Activated naive CD8-positive, alpha-beta T cell treated with anti-CD3 and anti-CD28 coated beads, Interleukin-2, amount 10 ng/mL, durations not matched to agents 7 days and 5 days (primary cell): ENCODE data around the gene MIPEP. TPM values are rescaled to one million over a fixed set of nuclear protein-coding genes. Genes with fewer than 3 reads are reported as not detected.

ENCODE experiments used
- ATAC-seq: fragments of 150-1000 bp; cut with Tn5 transposase; one replicate; pipeline ENCODE4 v1.10.0; 2021; ENCODE audit warnings: low read depth, moderate library complexity
- POLR2A ChIA-PET: fragments of 350-600 bp; sonication (Branson Sonifier 250); formaldehyde crosslinking; loops from one replicate; lab custom pipeline; 2021; ENCODE audit warnings: antibody characterized with exemption; lab: Charles Lee
- DNase-seq: peaks from one replicate; pipeline ENCODE4 v3.0.0; 2021
- H3K27ac Mint-ChIP-seq: one replicate; pipeline ENCODE4 v1.8.0; 2022; ENCODE audit warnings: mild to moderate bottlenecking, mixed read lengths
- H3K27me3 Mint-ChIP-seq: one replicate; pipeline ENCODE4 v1.8.0; 2022; ENCODE audit warnings: mild to moderate bottlenecking, moderate library complexity, mixed read lengths
- H3K36me3 Mint-ChIP-seq: one replicate; pipeline ENCODE4 v1.8.0; 2021; ENCODE audit warnings: mild to moderate bottlenecking, mixed read lengths
- H3K4me1 Mint-ChIP-seq: one replicate; pipeline ENCODE4 v1.8.0; 2021; ENCODE audit warnings: mixed read lengths
- H3K4me3 Mint-ChIP-seq: one replicate; pipeline ENCODE4 v1.8.0; 2022; ENCODE audit warnings: mild to moderate bottlenecking, moderate library complexity, mixed read lengths
- H3K9me3 Mint-ChIP-seq: one replicate; pipeline ENCODE4 v1.8.0; 2021; ENCODE audit warnings: mixed read lengths
- total RNA-seq, 2 experiments: library from RNA; stranded (reverse); gene quantifications; one replicate each; pipeline ENCODE4 v1.2.3, GENCODE V29; 2021

The MIPEP gene
- total RNA-seq, 2 experiments from 2014 or later, result 7.1 to 9.4 TPM

GRCh38 chr13:23728807-23729206, 160.4 kb downstream of the MIPEP start:
- Mint-ChIP-seq H3K27me3 (no peaks in the 10 kb centered on the region), H3K9me3 (no peaks in the 10 kb centered on the region), H3K4me3 (no peak overlapping the region), H3K27ac (no peak overlapping the region), H3K36me3 (peaks cover 2% of the 10 kb centered on the region), H3K4me1 (no peaks in the 10 kb centered on the region)
- DNase-seq, result no peak
- no peak for ATAC-seq
- POLR2A ChIA-PET, result no interaction called here

- no peak for ATAC-seq
- Mint-ChIP-seq H3K27ac (no peak overlapping the region), H3K4me1 (no peaks in the 10 kb centered on the region), H3K27me3 (no peaks in the 10 kb centered on the region), H3K9me3 (no peaks in the 10 kb centered on the region), H3K36me3 (peaks cover 2% of the 10 kb centered on the region), H3K4me3 (no peak overlapping the region)
- POLR2A ChIA-PET, result no interaction called here
- DNase-seq, result no peak
Measured at GRCh38 chr13:23725922-23726321, 163.3 kb downstream of the MIPEP start.

GRCh38 chr13:23724196-23724970, 164.8 kb downstream of the MIPEP start:
- H3K9me3 Mint-ChIP-seq, result no peaks in the 10 kb centered on the region
- H3K27ac Mint-ChIP-seq, result no peak overlapping the region
- POLR2A ChIA-PET, result no interaction called here
- no peak overlapping the region for H3K4me3 Mint-ChIP-seq
- H3K36me3 Mint-ChIP-seq, result peaks cover 2% of the 10 kb centered on the region
- ATAC-seq (no peak), DNase-seq (no peak)
- no peaks in the 10 kb centered on the region for H3K27me3 Mint-ChIP-seq
- no peaks in the 10 kb centered on the region for H3K4me1 Mint-ChIP-seq

- H3K4me3 Mint-ChIP-seq, result no peak overlapping the region
- H3K4me1 Mint-ChIP-seq, result peaks cover 7% of the 10 kb centered on the region
- no peaks in the 10 kb centered on the region for H3K36me3 Mint-ChIP-seq
- no peaks in the 10 kb centered on the region for H3K9me3 Mint-ChIP-seq
- ATAC-seq (no peak), DNase-seq (no peak)
- no peaks in the 10 kb centered on the region for H3K27me3 Mint-ChIP-seq
- no peak overlapping the region for H3K27ac Mint-ChIP-seq
- POLR2A ChIA-PET, result no interaction called here
Measured at GRCh38 chr13:23723471-23723870, 165.7 kb downstream of the MIPEP start.

GRCh38 chr13:23722726-23723453, 166.3 kb downstream of the MIPEP start:
- Mint-ChIP-seq H3K9me3 (no peaks in the 10 kb centered on the region), H3K4me1 (peaks cover 7% of the 10 kb centered on the region), H3K36me3 (no peaks in the 10 kb centered on the region), H3K27me3 (no peaks in the 10 kb centered on the region), H3K4me3 (no peak overlapping the region), H3K27ac (no peak overlapping the region)
- ATAC-seq, result no peak
- POLR2A ChIA-PET, result no interaction called here
- no peak for DNase-seq

GRCh38 chr13:23718996-23719395, 170.2 kb downstream of the MIPEP start:
- Mint-ChIP-seq H3K9me3 (no peaks in the 10 kb centered on the region), H3K36me3 (no peaks in the 10 kb centered on the region), H3K4me1 (peaks cover 7% of the 10 kb centered on the region), H3K27me3 (peaks cover 4% of the 10 kb centered on the region), H3K27ac (no peak overlapping the region), H3K4me3 (no peak overlapping the region)
- ATAC-seq (no peak), DNase-seq (no peak)
- POLR2A ChIA-PET, result no interaction called here

- no peaks in the 10 kb centered on the region for H3K9me3 Mint-ChIP-seq
- no peak overlapping the region for H3K27ac Mint-ChIP-seq
- ATAC-seq, result no peak
- H3K4me3 Mint-ChIP-seq, result no peak overlapping the region
- POLR2A ChIA-PET, result no interaction called here
- peaks cover 16% of the 10 kb centered on the region for H3K27me3 Mint-ChIP-seq
- no peak for DNase-seq
- H3K36me3 Mint-ChIP-seq, result no peaks in the 10 kb centered on the region
- peaks cover 7% of the 10 kb centered on the region for H3K4me1 Mint-ChIP-seq
Measured at GRCh38 chr13:23716401-23716800, 172.8 kb downstream of the MIPEP start.

- Mint-ChIP-seq H3K27me3 (peaks cover 16% of the 10 kb centered on the region), H3K4me3 (no peak overlapping the region), H3K36me3 (no peaks in the 10 kb centered on the region), H3K9me3 (no peaks in the 10 kb centered on the region), H3K4me1 (peaks cover 7% of the 10 kb centered on the region), H3K27ac (no peak overlapping the region)
- DNase-seq (no peak), ATAC-seq (no peak)
- POLR2A ChIA-PET, result no interaction called here
Measured at GRCh38 chr13:23715762-23716235, 173.4 kb downstream of the MIPEP start.

- no peaks in the 10 kb centered on the region for H3K36me3 Mint-ChIP-seq
- no peak overlapping the region for H3K4me3 Mint-ChIP-seq
- no peak overlapping the region for H3K27ac Mint-ChIP-seq
- ATAC-seq (no peak), DNase-seq (no peak)
- peaks cover 16% of the 10 kb centered on the region for H3K27me3 Mint-ChIP-seq
- H3K9me3 Mint-ChIP-seq, result no peaks in the 10 kb centered on the region
- H3K4me1 Mint-ChIP-seq, result peaks cover 7% of the 10 kb centered on the region
- POLR2A ChIA-PET, result no interaction called here
Measured at GRCh38 chr13:23715092-23715761, 174.0 kb downstream of the MIPEP start.

GRCh38 chr13:23714672-23715071, 174.5 kb downstream of the MIPEP start:
- POLR2A ChIA-PET, result no interaction called here
- DNase-seq, result no peak
- H3K9me3 Mint-ChIP-seq, result no peaks in the 10 kb centered on the region
- H3K27ac Mint-ChIP-seq, result no peak overlapping the region
- H3K4me3 Mint-ChIP-seq, result no peak overlapping the region
- no peak for ATAC-seq
- peaks cover 16% of the 10 kb centered on the region for H3K27me3 Mint-ChIP-seq
- no peaks in the 10 kb centered on the region for H3K36me3 Mint-ChIP-seq
- peaks cover 7% of the 10 kb centered on the region for H3K4me1 Mint-ChIP-seq

GRCh38 chr13:23711355-23711754, 177.8 kb downstream of the MIPEP start:
- H3K4me1 Mint-ChIP-seq, result no peaks in the 10 kb centered on the region
- POLR2A ChIA-PET, result no interaction called here
- H3K9me3 Mint-ChIP-seq, result no peaks in the 10 kb centered on the region
- H3K27ac Mint-ChIP-seq, result no peak overlapping the region
- ATAC-seq, result no peak
- H3K36me3 Mint-ChIP-seq, result no peaks in the 10 kb centered on the region
- peaks cover 16% of the 10 kb centered on the region for H3K27me3 Mint-ChIP-seq
- H3K4me3 Mint-ChIP-seq, result no peak overlapping the region
- no peak for DNase-seq

GRCh38 chr13:23710366-23710765, 178.8 kb downstream of the MIPEP start:
- H3K36me3 Mint-ChIP-seq, result no peaks in the 10 kb centered on the region
- ATAC-seq, result no peak
- H3K9me3 Mint-ChIP-seq, result no peaks in the 10 kb centered on the region
- no peak overlapping the region for H3K4me3 Mint-ChIP-seq
- H3K27me3 Mint-ChIP-seq, result peaks cover 16% of the 10 kb centered on the region
- POLR2A ChIA-PET, result no interaction called here
- no peak for DNase-seq
- no peaks in the 10 kb centered on the region for H3K4me1 Mint-ChIP-seq
- no peak overlapping the region for H3K27ac Mint-ChIP-seq

- DNase-seq, result no peak
- peaks cover 13% of the 10 kb centered on the region for H3K27me3 Mint-ChIP-seq
- no peak overlapping the region for H3K4me3 Mint-ChIP-seq
- POLR2A ChIA-PET, result no interaction called here
- no peaks in the 10 kb centered on the region for H3K9me3 Mint-ChIP-seq
- H3K27ac Mint-ChIP-seq, result no peak overlapping the region
- no peak for ATAC-seq
- H3K4me1 Mint-ChIP-seq, result no peaks in the 10 kb centered on the region
- H3K36me3 Mint-ChIP-seq, result no peaks in the 10 kb centered on the region
Measured at GRCh38 chr13:23709536-23709935, 179.7 kb downstream of the MIPEP start.
